Upper lobe of left lung (tissue), 6 donors: ENCODE results near the gene TRIM52. TPM values are rescaled to one million over a fixed set of nuclear protein-coding genes. Genes with fewer than 3 reads are reported as not detected.
"Not testable (repeated sequence)": the region's sequence is repeated elsewhere in the genome, so short reads cannot be mapped to it uniquely, and the experiment has no call there.

Experiments
- ATAC-seq, 2 donors: fragments of 200-7000 bp; cut with Tn5 transposase; one replicate each; pipeline ENCODE4 v1.9.1; 2022; ENCODE audit warnings: mild to moderate bottlenecking in 2 of 2, moderate library complexity in 2 of 2; ENCODE audit not compliant: low FRiP score in 2 of 2
- DNase-seq, 2 donors: peaks; one replicate each; pipeline ENCODE4 v3.0.0-alpha.2; 2019 to 2020
- H3K27ac ChIP-seq, 4 donors: fragments of 200-600 bp; sonication (generic); one replicate each; pipeline ENCODE4 v1.5.1; 2016 to 2019
- H3K27me3 ChIP-seq, 4 donors: fragments of 200-600 bp; sonication (generic); one replicate each; pipeline ENCODE4 v1.5.1; 2017 to 2019
- H3K36me3 ChIP-seq, 4 donors: fragments of 200-600 bp; sonication (generic); one replicate each; pipeline ENCODE4 v1.5.1; 2016 to 2019
- H3K4me1 ChIP-seq, 4 donors: fragments of 200-600 bp; sonication (generic); one replicate each; pipeline ENCODE4 v1.5.1; 2018 to 2019
- H3K4me3 ChIP-seq, 4 donors: fragments of 200-600 bp; sonication (generic); one replicate each; pipeline ENCODE4 v1.5.1; 2017 to 2019; ENCODE audit warnings: mild to moderate bottlenecking in 2 of 4, moderate library complexity in 1 of 4
- H3K9me3 ChIP-seq, 4 donors: fragments of 200-600 bp; sonication (generic); one replicate each; pipeline ENCODE4 v1.5.1; 2018 to 2019
- EP300 ChIP-seq, 4 donors: sonication (generic); formaldehyde crosslinking; IDR thresholded peaks; one replicate each; pipeline ENCODE4 v1.5.1; 2017; ENCODE audit warnings: antibody characterized with exemption in 4 of 4, control low read depth in 2 of 4
- POLR2A ChIP-seq, 4 donors: fragments of 450-650 bp; IDR thresholded peaks; one replicate each; pipeline ENCODE4 v1.5.1; 2016 to 2017; ENCODE audit warnings: antibody characterized with exemption in 4 of 4, mild to moderate bottlenecking in 2 of 4
- POLR2AphosphoS5 ChIP-seq, 2 donors: sonication (generic); formaldehyde crosslinking; IDR thresholded peaks; one replicate each; pipeline ENCODE4 v1.5.1; 2017; ENCODE audit warnings: antibody characterized with exemption in 2 of 2
- WGBS, 2 donors: methylation state at CpG; one replicate each; pipeline ENCODE4 v1.1.5; 2017 to 2018; 5-methylcytosine and 5-hydroxymethylcytosine counted together
- total RNA-seq, 6 donors: library from RNA; depleted of rRNA in 4 of 6; stranded (reverse); fragments of >200 nt in 4 of 6; gene quantifications; one replicate each; pipeline versions ENCODE4 v1.1.0 to v1.2.1, GENCODE V29; 2016 to 2021
- TF ChIP-seq, protein P1 (sequence below), 6 experiments: fragments of 450-650 bp in 4 of 6; fragments of 200-600 bp in 2 of 6; sonication (generic) in 2 of 6; IDR thresholded peaks; one replicate each; pipeline ENCODE4 v1.5.1; 2016 to 2019; ENCODE audit warnings: antibody characterized with exemption in 6 of 6
- donor health status: DM: no; HTN: no; CAD: no; lungs with moderate emphysema.
- donor health status: DM: no; HTN: yes; CAD: no; lungs with severe emphysema.

TRIM52 gene
- total RNA-seq, 6 donors from 2014 or later = 12.3 to 47.1 (median 15.6) TPM

DNA sequence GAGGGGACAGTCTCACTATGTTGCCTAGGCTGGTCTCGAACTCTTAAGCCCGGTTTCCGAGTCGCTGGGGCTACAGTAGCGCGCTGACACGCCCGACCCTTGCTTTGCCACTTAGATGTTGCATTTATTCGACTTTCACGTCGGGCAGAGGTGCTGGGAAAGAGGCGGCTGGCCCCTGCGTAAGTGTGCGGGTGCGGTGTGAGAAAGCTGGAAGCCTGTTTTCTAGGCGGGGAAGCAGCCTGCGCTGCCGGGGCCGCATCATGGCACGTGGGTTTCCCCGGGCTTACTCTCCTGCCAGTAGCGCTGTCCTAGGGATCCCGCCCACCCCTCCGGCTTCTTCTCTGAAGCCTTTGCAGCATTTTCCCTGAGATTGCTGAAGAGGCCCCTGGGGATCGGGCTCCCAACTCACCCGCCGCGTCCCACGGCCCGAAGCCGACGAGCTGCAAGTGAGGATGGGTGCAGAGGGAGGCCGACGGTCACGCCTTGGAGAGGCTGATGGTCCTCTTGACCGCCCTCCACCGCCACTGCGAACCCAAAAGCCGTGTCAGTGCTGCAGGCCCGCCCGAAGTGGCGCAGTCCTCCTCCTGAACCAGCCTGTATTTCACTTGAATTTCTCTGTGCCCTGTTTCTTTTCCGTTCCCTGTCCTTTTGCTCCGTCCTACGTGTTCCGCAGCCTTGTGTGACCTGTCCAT, 43.7 kb downstream of the TRIM52 start:
- Histone ChIP-seq H3K36me3 (no peaks in the 10 kb centered on the region), H3K4me3 (peak overlapping the region; percentile 24 to 53 (median 48)), H3K9me3 (no peaks in the 10 kb centered on the region), H3K27ac (peak overlapping the region; percentile 56 to 79 (median 70)), H3K27me3 (no peaks in the 10 kb centered on the region), H3K4me1 (peaks cover 19 to 39% (median 26%) of the 10 kb centered on the region in 4 donors)
- ATAC-seq (peak; percentile 37 to 60), DNase-seq (peak in 1 of 2 donors; percentile 86)
- no peak for TF ChIP-seq POLR2AphosphoS5 (IDR thresholded peaks at IDR 0.05)
- TF ChIP-seq, protein P1, sequence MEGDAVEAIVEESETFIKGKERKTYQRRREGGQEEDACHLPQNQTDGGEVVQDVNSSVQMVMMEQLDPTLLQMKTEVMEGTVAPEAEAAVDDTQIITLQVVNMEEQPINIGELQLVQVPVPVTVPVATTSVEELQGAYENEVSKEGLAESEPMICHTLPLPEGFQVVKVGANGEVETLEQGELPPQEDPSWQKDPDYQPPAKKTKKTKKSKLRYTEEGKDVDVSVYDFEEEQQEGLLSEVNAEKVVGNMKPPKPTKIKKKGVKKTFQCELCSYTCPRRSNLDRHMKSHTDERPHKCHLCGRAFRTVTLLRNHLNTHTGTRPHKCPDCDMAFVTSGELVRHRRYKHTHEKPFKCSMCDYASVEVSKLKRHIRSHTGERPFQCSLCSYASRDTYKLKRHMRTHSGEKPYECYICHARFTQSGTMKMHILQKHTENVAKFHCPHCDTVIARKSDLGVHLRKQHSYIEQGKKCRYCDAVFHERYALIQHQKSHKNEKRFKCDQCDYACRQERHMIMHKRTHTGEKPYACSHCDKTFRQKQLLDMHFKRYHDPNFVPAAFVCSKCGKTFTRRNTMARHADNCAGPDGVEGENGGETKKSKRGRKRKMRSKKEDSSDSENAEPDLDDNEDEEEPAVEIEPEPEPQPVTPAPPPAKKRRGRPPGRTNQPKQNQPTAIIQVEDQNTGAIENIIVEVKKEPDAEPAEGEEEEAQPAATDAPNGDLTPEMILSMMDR (IDR thresholded peaks at IDR 0.05) = peak in 1 of 6 experiments; percentile 15
- WGBS, 2 donors = 1% methylated on average over 38 to 46 of the region's 46 CpGs

DNA sequence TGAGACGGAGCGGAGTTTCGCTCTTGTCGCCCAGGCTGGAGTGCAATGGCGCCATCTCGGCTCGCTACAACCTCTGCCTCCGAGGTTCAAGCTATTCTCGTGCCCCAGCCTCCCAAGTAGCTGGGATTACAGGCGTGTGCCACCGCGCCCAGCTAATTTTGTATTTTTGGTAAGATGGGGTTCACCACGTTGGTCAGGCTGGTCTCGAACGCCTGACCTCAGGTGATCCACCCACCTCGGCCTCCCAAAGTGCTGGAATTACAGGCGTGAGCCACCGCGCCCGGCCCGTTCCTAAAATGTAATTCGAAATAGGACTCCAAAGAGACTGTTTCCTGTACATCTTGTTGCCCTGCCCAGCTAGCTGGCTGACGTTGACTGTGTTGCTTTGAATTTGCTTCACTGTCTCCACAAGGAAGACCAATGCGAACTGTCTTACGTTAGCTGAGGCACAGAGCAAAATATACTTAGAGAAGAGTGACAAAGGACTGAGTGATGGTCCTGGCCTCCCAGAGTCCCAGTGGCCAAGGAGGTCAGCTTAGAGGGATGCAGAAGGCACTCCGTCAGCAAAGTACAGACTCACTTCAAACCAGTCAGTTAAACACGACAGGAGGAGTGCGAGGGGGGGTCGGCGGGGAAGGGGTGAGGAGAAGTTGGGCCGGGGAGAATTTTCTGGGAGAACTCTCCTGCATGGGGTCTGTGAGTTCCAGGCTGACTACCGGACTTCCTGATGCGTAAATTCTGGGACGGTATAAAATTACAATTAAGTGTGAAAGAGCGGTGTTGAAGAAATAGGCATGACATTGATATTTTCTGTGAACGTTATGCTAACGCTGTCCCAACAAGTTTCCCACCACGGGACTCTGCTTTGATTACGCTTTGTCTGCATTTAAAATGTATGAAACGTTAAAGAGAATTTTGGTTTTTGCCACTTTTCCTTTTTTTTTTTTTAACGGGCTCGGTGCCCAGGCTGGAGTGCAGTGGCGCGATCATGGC, 44.6 kb downstream of the TRIM52 start:
- DNase-seq = peak in 1 of 2 donors; percentile 34
- Histone ChIP-seq H3K27ac (peak overlapping the region in 2 of 4 donors; percentile 5 to 79), H3K27me3 (no peaks in the 10 kb centered on the region), H3K4me1 (peaks cover 19 to 33% (median 22%) of the 10 kb centered on the region in 4 donors), H3K36me3 (no peaks in the 10 kb centered on the region), H3K4me3 (peak overlapping the region in 3 of 4 donors; percentile 47 to 53 (median 48)), H3K9me3 (no peaks in the 10 kb centered on the region)
- WGBS, 2 donors = 28 to 34% methylated on average over 44 of the region's 44 CpGs
- TF ChIP-seq EP300 (IDR thresholded peaks at IDR 0.05) (no peak), POLR2AphosphoS5 (IDR thresholded peaks at IDR 0.05) (no peak), POLR2A (IDR thresholded peaks at IDR 0.05) (no peak)
- TF ChIP-seq, protein P1 (IDR thresholded peaks at IDR 0.05) = no peak
- no peak for ATAC-seq

DNA sequence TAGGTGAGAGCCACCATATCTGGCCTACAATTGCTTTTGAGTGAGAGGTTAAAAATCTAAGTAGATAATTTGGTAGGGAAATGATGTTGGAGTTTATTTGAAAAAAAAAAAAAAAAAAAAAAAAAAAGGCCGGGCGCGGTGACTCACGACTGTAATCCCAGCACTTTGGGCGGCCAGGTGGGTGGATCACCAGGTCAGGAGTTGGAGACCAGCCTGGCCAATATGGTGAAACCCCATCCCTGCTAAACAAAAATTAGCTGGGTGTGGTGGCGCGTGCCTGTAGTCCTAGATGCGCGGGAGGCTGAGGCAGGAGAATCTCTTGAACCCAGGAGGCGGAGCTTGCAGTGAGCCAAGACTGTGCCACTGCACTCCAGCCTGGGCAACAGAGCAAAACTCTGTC, 46.7 kb downstream of the TRIM52 start:
- peaks cover 19 to 33% (median 22%) of the 10 kb centered on the region in 4 donors for H3K4me1 ChIP-seq
- 93% methylated on average over 10 of the region's 10 CpGs for WGBS, 2 donors
- ATAC-seq, H3K27ac ChIP-seq, H3K4me3 ChIP-seq, H3K27me3 ChIP-seq, DNase-seq, H3K36me3 ChIP-seq, H3K9me3 ChIP-seq: not testable (repeated sequence)

DNA sequence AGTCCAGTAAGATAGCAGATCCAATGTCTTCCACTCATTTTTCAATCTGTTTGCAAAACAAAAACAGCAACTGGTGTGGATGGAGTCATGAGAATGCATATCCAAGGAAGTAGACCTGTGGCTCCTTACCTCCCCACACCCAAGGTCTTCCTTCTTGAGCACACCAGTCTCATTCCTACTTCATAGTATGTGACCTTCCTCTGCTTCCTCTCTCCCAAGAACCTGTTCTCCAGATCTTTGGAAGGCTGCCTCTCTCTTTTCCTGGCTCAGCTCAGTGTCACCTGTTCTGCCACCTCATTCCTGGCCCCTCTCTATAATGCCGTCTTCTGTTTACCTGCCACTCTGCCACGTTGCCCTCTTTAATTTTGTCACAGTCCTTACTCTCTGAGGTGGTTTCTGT, 48.0 kb downstream of the TRIM52 start:
- 72 to 73% methylated on average over 2 of the region's 2 CpGs for WGBS, 2 donors
- no peaks in the 10 kb centered on the region for H3K27me3 ChIP-seq
- no peak overlapping the region for H3K27ac ChIP-seq
- no peaks in the 10 kb centered on the region for H3K36me3 ChIP-seq
- no peak overlapping the region for H3K4me3 ChIP-seq
- TF ChIP-seq, protein P1 (IDR thresholded peaks at IDR 0.05) = no peak
- TF ChIP-seq POLR2A (IDR thresholded peaks at IDR 0.05) = no peak
- no peak for TF ChIP-seq POLR2AphosphoS5 (IDR thresholded peaks at IDR 0.05)
- TF ChIP-seq EP300 (IDR thresholded peaks at IDR 0.05) = no peak
- ATAC-seq (no peak), DNase-seq (no peak)
- no peaks in the 10 kb centered on the region for H3K9me3 ChIP-seq
- peaks cover 14 to 22% (median 17%) of the 10 kb centered on the region in 4 donors for H3K4me1 ChIP-seq

DNA sequence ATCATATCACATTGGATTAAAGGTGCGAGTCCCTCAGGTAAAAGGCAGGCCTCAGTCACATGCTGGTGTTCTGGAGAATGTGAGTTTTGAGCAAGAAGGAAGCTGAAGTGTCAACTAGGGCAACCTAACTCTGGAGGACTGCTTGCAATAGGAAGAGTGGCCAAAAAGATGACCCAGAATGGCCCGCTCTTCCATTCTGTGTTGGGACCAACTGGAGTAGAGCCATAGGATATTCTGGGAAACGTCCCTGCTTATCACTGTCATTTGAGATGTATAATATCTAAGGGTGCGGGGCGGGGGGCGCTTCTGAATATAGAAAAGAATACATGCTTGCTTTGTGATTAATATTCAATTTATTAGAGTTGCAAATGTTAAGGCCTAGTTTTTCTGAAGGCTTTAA, 48.9 kb downstream of the TRIM52 start:
- no peak overlapping the region for H3K4me3 ChIP-seq
- H3K27ac ChIP-seq = no peak overlapping the region
- H3K4me1 ChIP-seq = peaks cover 8 to 14% (median 12%) of the 10 kb centered on the region in 4 donors
- no peak for DNase-seq
- TF ChIP-seq POLR2A (IDR thresholded peaks at IDR 0.05) (no peak), EP300 (IDR thresholded peaks at IDR 0.05) (no peak), POLR2AphosphoS5 (IDR thresholded peaks at IDR 0.05) (no peak)
- TF ChIP-seq, protein P1 (IDR thresholded peaks at IDR 0.05) = no peak
- ATAC-seq = no peak
- WGBS, 2 donors = 93 to 94% methylated on average over 6 of the region's 6 CpGs
- no peaks in the 10 kb centered on the region for H3K27me3 ChIP-seq
- no peaks in the 10 kb centered on the region for H3K9me3 ChIP-seq
- H3K36me3 ChIP-seq = no peaks in the 10 kb centered on the region
